ENCODE data around the gene KIAA1671.

The KIAA1671 gene

DNA sequence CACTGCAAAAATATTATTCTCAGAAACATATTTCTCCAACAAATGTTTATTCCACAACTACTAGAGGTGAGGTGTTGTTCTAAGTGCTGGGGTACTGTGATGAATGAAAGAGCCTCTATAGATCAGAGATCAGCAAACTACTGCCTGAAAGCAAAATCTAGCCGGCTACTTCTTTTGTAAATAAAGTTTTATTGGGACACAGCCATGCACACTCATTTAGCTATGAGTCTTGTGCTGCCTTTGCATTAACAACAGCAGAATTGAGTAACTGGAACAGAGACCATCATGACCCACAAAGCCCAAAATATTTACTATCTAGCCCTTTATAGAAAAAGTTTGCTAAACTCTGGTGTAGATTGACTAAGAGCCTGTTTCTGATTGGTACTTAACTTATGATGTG is 210.0 kb downstream of the KIAA1671 start:
- TF ChIP-seq, protein P1, sequence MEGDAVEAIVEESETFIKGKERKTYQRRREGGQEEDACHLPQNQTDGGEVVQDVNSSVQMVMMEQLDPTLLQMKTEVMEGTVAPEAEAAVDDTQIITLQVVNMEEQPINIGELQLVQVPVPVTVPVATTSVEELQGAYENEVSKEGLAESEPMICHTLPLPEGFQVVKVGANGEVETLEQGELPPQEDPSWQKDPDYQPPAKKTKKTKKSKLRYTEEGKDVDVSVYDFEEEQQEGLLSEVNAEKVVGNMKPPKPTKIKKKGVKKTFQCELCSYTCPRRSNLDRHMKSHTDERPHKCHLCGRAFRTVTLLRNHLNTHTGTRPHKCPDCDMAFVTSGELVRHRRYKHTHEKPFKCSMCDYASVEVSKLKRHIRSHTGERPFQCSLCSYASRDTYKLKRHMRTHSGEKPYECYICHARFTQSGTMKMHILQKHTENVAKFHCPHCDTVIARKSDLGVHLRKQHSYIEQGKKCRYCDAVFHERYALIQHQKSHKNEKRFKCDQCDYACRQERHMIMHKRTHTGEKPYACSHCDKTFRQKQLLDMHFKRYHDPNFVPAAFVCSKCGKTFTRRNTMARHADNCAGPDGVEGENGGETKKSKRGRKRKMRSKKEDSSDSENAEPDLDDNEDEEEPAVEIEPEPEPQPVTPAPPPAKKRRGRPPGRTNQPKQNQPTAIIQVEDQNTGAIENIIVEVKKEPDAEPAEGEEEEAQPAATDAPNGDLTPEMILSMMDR (IDR thresholded peaks at IDR 0.05; ENCODE audit: low read length, missing control alignments), result no peak
- no peak for DNase-seq (ENCODE audit: low read depth)

DNA sequence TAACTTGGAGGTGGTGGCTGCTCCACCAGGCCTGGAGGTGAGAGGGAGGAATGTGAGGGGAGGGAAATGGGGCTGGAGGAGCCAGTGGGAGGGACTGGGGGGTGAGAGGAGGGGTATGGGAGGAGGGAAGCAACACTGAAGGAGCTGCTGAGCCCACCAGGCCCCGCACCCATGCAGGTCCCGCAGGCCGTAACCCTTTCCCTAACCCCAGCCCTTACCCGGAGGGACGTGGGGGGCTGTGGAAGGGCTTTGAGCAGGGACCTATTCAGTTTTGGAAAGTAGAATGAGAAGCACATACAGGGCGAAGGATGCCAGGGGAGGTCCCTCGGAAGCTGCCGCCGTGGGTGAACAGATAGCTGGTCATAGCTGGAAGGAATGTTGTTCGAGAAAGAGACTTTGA is 213.3 kb downstream of the KIAA1671 start:
- TF ChIP-seq, protein P1 (IDR thresholded peaks at IDR 0.05; ENCODE audit: low read length, missing control alignments), result no peak

More for the DNA sequence above, 210.0 kb downstream of the KIAA1671 start:
- H3K4me3 ChIP-seq (replicated peaks; ENCODE audit: low read depth, low read length), result no peak overlapping the region

DNA sequence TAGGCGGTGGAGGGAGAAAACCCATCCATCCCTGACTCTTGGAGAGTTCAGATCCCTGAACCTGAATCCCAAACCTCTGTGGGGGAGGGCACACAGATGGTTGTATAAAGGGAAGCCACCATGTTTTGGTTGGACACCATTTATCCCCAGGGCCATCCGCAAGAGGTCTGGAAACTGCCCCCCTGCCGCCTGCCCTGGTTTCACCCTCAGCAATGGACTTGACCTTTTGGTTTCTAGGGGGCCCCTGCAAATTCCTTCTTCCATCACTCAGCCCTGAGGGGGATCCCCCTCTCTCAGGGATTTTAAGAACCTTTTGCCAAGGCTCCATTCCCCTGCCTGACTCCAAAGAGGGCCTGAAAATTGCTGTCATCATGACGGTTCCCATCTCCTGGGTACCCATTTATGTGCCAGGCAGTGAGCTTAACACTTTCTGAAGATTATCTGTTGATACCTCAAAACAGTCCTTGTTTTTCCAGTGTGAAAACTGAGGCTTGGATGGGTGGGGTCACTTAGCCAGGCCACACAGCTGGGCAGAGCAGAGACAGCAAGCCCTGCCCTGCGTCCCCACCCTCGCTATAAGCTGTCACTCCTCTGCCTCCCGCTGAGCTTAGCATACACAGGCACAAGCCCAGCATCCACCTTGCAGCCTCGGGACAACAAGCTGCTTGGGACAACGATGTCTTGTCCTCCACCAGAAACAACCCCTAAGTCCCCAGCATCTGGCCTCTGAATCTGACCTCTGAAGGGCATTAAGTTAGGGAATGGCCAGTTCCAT is 213.9 kb downstream of the KIAA1671 start:
- DNase-seq (ENCODE audit: low read depth), result no peak
- no peak overlapping the region for H3K4me3 ChIP-seq (replicated peaks; ENCODE audit: low read depth, low read length)
- TF ChIP-seq, protein P1 (IDR thresholded peaks at IDR 0.05; ENCODE audit: low read length, missing control alignments), result no peak

More for the DNA sequence above, 213.3 kb downstream of the KIAA1671 start:
- H3K4me3 ChIP-seq (replicated peaks; ENCODE audit: low read depth, low read length), result no peak overlapping the region
- DNase-seq (ENCODE audit: low read depth), result no peak

DNA sequence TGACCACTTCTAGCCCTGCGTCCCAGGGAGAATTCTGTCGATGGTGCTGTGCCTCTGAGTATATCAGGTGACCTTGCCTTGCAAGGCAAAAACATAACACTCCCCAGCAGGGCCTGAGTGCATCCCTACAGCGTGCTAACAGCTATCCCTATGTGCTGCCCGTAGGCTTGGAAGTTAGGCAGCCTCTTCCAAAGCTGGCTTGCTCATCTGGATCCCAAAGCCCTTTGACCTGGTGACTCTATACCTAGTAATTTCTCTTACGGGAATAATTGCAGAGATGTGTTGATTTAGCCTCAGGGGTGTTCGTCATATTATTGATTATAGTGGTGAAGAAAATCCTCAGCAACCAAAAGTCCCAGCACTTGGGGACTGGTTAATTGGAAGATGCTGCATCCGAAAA is 214.6 kb downstream of the KIAA1671 start:
- no peak overlapping the region for H3K4me3 ChIP-seq (replicated peaks; ENCODE audit: low read depth, low read length)
- TF ChIP-seq, protein P1 (IDR thresholded peaks at IDR 0.05; ENCODE audit: low read length, missing control alignments), result no peak
- no peak for DNase-seq (ENCODE audit: low read depth)

DNA sequence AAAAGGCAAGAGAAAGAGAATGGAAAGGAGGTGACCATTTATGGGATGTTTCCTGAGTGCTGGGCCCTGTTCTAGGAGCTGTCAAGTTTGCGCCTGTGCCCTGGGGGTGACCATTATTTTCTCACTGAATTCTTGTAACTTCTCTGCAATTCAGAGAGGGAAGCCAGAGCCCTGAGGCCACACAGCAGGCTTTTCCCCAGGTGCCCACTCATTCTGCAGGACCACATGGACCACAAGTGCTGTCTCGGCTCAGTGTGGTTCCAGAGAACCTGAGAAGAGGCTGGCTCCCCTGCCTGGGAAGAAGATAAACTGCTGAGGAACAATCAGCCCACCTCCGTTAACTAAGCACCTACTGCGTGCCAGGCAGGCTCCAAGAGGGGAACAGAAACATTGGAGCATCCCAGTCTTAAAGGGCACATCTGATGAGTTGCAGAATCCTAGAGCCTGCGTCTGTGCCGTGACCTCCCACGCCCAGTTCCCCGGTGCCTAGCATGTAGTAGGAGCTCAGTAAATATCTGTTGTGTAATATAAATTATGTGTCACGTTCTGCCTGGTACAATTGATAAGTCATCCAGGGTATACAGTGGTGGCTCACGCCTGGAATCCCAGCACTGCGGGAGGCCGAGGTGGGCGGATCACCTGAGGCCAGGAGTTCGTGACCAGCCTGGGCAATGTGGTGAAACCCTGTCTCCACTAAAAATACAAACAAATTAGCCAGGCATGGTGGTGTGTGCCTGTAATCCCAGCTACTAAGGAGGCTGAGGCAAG is 215.5 kb downstream of the KIAA1671 start:
- H3K4me3 ChIP-seq (replicated peaks; ENCODE audit: low read depth, low read length), result no peak overlapping the region
- DNase-seq (ENCODE audit: low read depth), result no peak
- TF ChIP-seq, protein P1 (IDR thresholded peaks at IDR 0.05; ENCODE audit: low read length, missing control alignments), result no peak

DNA sequence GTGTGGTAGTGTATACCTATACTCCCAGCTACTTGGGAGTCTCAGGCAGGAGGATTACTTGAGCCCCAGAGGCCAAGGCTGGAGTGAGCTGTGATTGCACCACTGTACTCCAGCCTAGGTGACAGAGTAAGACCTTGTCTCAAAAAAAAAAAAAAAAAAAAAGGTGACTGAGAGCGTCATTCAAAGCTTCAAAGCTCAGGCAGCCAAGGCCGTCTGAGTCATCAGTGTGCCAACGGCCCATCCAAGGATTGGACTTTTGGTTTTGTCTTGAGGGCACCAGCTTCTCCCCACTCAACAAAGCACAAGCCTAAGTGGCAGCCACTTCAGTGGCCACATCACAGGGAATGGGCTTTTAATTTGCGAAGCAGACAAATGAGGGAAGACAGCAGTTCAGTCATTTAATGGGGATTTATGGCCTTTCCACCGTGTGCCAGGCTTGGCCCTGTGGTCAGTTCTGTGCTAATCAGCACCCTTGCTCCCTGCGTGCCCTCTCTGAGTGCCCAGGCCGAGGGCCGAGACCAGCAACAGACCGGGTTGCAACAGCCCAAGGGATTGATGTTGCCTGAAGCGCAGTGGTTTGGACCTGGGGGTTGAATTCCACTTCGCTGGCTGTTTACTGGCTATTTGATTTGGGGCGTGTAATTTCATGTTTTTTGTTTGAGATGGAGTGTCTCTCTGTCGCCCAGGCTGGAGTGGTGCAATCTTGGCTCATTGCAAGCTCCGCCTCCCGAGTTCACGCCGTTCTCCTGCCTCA is 216.9 kb downstream of the KIAA1671 start:
- DNase-seq (ENCODE audit: low read depth), result no peak
- TF ChIP-seq, protein P1 (IDR thresholded peaks at IDR 0.05; ENCODE audit: low read length, missing control alignments), result no peak

More for the DNA sequence above, 216.9 kb downstream of the KIAA1671 start:
- H3K4me3 ChIP-seq (replicated peaks; ENCODE audit: low read depth, low read length), result no peak overlapping the region
